ENCODE results near the gene CSPG4. TPM values are rescaled to one million over a fixed set of nuclear protein-coding genes. Genes with fewer than 3 reads are reported as not detected.

The CSPG4 gene
- total and polyA plus RNA-seq, 2 of the 13 experiments (the other 11 are each of a cell fraction or from before 2014, with no cell fraction given), result 0.01 to 0.04 TPM

DNA sequence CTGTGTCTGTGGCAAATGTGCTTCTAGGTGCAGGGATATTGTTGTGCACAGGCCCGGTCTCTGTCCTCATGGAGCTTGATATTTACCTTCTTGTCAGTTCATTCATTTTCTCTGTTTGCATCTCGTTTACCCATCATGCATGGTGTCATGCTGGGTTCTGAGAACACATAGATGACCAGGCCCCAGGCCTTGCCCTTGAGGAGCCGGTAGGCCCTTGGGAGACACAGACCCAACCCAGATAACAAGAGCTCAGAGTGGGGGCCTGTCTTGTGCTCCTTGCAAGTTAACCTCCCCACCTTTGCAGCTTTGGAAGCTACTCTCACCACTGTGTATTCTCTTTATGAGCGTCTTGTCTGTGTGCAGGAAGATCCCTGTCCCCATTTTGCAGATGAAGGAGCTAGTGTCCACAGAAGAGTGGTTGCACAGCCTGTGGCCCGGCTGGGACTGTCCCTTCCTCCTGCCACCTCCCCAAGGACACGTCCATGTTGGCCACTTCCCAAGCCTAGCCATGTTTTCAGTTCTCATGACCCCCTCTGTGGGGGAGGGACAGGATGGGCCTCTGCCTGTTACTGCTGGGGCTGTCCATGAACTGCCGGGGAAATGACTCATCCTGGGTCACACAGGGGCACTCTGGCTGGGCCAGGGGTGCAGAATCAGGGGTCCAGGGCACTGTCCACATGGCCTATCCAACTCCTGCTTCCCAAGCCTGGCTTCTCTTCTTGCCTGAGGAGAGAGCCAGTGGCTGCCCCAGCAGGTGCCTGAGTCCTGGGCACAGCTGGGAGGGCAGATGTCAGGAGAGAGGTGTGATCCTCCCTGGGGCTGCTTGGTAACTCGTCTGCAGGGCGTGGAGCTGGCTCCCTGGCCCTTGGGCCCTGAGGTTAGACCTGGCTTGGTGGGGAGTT, 61.5 kb downstream of the CSPG4 start (continued):
- TF ChIP-seq, protein P1, sequence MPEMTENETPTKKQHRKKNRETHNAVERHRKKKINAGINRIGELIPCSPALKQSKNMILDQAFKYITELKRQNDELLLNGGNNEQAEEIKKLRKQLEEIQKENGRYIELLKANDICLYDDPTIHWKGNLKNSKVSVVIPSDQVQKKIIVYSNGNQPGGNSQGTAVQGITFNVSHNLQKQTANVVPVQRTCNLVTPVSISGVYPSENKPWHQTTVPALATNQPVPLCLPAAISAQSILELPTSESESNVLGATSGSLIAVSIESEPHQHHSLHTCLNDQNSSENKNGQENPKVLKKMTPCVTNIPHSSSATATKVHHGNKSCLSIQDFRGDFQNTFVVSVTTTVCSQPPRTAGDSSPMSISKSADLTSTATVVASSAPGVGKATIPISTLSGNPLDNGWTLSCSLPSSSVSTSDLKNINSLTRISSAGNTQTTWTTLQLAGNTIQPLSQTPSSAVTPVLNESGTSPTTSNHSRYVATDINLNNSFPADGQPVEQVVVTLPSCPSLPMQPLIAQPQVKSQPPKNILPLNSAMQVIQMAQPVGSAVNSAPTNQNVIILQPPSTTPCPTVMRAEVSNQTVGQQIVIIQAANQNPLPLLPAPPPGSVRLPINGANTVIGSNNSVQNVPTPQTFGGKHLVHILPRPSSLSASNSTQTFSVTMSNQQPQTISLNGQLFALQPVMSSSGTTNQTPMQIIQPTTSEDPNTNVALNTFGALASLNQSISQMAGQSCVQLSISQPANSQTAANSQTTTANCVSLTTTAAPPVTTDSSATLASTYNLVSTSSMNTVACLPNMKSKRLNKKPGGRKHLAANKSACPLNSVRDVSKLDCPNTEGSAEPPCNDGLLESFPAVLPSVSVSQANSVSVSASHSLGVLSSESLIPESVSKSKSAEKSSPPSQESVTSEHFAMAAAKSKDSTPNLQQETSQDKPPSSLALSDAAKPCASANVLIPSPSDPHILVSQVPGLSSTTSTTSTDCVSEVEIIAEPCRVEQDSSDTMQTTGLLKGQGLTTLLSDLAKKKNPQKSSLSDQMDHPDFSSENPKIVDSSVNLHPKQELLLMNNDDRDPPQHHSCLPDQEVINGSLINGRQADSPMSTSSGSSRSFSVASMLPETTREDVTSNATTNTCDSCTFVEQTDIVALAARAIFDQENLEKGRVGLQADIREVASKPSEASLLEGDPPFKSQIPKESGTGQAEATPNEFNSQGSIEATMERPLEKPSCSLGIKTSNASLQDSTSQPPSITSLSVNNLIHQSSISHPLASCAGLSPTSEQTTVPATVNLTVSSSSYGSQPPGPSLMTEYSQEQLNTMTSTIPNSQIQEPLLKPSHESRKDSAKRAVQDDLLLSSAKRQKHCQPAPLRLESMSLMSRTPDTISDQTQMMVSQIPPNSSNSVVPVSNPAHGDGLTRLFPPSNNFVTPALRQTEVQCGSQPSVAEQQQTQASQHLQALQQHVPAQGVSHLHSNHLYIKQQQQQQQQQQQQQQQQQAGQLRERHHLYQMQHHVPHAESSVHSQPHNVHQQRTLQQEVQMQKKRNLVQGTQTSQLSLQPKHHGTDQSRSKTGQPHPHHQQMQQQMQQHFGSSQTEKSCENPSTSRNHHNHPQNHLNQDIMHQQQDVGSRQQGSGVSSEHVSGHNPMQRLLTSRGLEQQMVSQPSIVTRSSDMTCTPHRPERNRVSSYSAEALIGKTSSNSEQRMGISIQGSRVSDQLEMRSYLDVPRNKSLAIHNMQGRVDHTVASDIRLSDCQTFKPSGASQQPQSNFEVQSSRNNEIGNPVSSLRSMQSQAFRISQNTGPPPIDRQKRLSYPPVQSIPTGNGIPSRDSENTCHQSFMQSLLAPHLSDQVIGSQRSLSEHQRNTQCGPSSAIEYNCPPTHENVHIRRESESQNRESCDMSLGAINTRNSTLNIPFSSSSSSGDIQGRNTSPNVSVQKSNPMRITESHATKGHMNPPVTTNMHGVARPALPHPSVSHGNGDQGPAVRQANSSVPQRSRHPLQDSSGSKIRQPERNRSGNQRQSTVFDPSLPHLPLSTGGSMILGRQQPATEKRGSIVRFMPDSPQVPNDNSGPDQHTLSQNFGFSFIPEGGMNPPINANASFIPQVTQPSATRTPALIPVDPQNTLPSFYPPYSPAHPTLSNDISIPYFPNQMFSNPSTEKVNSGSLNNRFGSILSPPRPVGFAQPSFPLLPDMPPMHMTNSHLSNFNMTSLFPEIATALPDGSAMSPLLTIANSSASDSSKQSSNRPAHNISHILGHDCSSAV (CRISPR knock-in tag; IDR thresholded peaks at IDR 0.05; ENCODE audit: borderline replicate concordance), result no peak
- TF ChIP-seq ZNF768 (CRISPR knock-in tag; IDR thresholded peaks at IDR 0.05) (peak; percentile 68), NFIB (CRISPR knock-in tag; IDR thresholded peaks at IDR 0.05; ENCODE audit: borderline replicate concordance) (no peak), HOXA9 (CRISPR knock-in tag; IDR thresholded peaks at IDR 0.05; ENCODE audit: borderline replicate concordance) (no peak), ZNF784 (CRISPR knock-in tag; IDR thresholded peaks at IDR 0.05; ENCODE audit: borderline replicate concordance) (no peak), FOSL2 (CRISPR knock-in tag; IDR thresholded peaks at IDR 0.05) (peak; percentile 99), ZNF720 (CRISPR knock-in tag; IDR thresholded peaks at IDR 0.05) (no peak), PAF1 (CRISPR knock-in tag; IDR thresholded peaks at IDR 0.05) (no peak), POLR2A (IDR thresholded peaks at IDR 0.05; ENCODE audit: insufficient read depth in 1 of 2, low read depth in 2 of 2, low read length in 2 of 2) (no peak), RBM22 (optimal IDR thresholded peaks at IDR 0.05; ENCODE audit: low read length) (no peak), TCF7L2 (IDR thresholded peaks at IDR 0.05; ENCODE audit: low read depth, low read length) (no peak)
- TF ChIP-seq, protein P2, sequence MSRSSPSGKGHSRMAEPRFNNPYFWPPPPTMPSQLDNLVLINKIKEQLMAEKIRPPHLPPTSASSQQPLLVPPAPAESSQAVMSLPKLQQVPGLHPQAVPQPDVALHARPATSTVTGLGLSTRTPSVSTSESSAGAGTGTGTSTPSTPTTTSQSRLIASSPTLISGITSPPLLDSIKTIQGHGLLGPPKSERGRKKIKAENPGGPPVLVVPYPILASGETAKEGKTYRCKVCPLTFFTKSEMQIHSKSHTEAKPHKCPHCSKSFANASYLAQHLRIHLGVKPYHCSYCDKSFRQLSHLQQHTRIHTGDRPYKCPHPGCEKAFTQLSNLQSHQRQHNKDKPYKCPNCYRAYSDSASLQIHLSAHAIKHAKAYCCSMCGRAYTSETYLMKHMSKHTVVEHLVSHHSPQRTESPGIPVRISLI (CRISPR knock-in tag; IDR thresholded peaks at IDR 0.05; ENCODE audit: borderline replicate concordance), result no peak
- TF ChIP-seq, protein P3, sequence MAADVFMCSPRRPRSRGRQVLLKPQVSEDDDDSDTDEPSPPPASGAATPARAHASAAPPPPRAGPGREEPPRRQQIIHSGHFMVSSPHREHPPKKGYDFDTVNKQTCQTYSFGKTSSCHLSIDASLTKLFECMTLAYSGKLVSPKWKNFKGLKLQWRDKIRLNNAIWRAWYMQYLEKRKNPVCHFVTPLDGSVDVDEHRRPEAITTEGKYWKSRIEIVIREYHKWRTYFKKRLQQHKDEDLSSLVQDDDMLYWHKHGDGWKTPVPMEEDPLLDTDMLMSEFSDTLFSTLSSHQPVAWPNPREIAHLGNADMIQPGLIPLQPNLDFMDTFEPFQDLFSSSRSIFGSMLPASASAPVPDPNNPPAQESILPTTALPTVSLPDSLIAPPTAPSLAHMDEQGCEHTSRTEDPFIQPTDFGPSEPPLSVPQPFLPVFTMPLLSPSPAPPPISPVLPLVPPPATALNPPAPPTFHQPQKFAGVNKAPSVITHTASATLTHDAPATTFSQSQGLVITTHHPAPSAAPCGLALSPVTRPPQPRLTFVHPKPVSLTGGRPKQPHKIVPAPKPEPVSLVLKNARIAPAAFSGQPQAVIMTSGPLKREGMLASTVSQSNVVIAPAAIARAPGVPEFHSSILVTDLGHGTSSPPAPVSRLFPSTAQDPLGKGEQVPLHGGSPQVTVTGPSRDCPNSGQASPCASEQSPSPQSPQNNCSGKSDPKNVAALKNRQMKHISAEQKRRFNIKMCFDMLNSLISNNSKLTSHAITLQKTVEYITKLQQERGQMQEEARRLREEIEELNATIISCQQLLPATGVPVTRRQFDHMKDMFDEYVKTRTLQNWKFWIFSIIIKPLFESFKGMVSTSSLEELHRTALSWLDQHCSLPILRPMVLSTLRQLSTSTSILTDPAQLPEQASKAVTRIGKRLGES (CRISPR knock-in tag; IDR thresholded peaks at IDR 0.05; ENCODE audit: borderline replicate concordance), result no peak

Data from HepG2 (cell line).